HUDEP-2 (cell line): ENCODE measurements around the gene TTC12.
"Not testable (repeated sequence)": the region's sequence is repeated elsewhere in the genome, so short reads cannot be mapped to it uniquely, and the experiment has no call there.

Source experiments
- DNase-seq, 76 experiments: peaks; one replicate each; lab custom pipeline; 2025; ENCODE audit not compliant: unreplicated experiment in 76 of 76; lab: John Stamatoyannopoulos, UW

The TTC12 gene

DNA sequence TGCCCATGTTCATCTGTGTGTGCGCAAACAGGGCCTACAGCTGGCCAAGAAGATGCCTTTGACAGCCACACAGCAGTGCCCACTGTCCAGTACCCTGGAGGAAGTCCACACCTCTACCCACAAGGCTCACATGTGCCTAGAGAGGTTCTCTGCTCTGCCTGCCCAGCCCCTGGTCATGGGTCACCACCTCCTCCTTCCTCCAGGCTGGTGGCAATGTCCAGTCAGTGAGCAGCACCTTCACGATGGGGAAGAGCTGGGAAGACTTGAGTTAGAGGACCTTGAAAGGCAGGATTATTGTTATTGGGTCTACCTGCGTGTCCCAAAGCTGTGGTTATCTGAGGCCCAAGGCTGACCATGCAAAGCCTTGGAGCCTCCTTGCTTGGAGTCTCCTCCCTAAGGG, 28.4 kb upstream of the TTC12 start:
- DNase-seq: no peak

DNA sequence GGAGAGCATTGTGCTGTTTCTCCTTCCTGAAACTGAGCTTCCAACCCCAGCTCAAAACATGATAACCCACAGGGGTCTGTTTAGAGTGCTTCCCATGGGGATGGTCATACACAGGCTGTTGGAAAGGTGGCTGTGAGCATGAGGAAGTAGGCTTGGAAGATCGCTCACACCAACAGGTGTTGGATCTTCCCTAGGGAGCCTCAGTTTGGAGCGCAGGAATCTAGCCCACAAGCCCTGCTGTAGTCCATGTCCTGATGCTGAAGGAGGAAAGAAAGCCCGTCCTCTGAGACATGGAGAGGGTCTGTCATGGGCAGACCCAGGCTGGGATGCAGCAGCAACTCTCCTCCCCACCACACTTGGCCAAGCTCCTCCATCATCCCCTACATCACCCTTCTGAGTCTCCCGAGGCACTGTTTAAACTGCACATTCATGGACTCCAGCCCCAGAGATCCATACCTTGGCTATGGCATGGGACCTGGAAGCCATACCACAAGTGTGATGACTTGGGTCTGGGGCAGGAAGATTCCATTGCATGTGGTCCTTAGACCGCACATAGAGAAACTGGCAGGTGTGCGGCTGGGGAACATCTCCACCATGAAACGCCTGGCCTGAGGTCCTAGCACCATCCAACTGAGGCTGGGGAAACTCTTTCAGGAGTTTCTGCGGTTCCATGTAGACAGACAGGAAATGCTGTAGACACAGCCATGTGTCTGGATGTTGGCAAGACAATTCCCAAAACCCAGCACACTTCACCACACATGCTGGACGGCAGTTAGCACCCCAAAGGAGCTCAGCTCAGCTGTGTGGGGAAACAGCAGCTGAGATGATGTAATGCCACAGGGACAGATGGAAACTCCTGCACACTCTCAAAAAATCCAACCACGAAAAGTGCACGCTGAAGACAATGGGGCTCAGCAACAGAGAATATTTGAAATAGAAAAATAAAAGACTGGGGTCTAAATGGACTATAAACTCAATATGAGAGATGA, 27.6 kb upstream of the TTC12 start:
- DNase-seq: no peak

DNA sequence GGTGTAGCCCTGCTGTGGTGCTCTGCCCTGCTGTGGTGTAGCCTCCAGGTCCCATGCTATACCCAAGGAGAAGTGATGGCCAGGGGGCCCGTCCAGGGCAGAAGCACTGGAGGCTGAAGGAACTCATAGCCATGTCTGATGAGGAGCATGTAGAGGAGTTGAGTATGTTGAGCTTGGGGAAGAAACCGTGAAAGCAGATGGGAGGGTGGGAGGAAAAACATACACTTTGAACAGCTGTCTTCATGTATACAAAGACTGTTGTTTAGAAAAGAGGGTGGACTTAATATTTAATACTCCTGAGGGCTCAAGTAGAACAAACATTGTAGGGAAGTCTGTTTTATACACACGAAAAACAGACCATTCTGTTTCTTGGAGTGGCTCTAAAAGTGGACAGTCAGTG, 26.6 kb upstream of the TTC12 start:
- no peak for DNase-seq

- no peak for DNase-seq
Observed at GRCh38 chr11:113288286-113288863, 26.0 kb upstream of the TTC12 start.

DNA sequence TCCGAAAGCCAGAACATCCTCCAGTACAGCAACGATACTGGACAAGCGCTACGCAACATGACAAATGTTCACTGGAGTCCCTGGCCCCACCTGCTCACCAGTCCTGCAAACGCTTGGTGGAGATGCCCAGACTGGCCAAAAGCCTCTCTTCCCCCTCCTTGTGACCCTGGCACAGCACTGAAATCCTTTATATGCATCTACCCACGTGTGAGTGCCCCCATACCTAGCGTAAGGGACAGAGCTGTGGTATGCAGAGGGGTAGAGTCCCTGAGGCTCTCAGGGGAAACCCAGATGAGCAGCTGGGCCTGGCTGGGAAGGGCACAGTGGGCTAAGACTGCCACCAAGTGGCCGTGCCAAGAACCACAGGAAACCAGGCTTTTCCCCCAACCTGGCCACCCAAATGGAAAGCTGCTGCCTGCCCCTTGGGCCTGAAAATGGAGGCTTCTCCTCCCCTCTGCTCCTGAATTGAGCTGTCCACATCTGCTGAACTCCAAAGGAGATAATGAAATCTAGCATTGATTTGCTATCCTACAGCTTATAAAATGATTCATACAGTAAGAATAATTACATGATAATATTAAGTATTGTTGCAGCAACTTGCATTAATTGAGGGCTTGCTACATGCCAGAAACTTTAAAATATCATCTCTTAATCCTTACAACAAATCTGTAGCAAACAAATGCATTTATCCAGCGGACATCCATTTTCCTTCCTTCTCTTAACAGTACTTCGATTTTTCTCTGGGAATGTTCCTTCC, 24.8 kb upstream of the TTC12 start:
- peak in 36 of 76 experiments; percentile 1 to 64 (median 18) for DNase-seq

GRCh38 chr11:113293936-113294335, 20.4 kb upstream of the TTC12 start:
- no peak for DNase-seq

- no peak for DNase-seq
Observed at GRCh38 chr11:113295993-113296392, 18.4 kb upstream of the TTC12 start.

DNA sequence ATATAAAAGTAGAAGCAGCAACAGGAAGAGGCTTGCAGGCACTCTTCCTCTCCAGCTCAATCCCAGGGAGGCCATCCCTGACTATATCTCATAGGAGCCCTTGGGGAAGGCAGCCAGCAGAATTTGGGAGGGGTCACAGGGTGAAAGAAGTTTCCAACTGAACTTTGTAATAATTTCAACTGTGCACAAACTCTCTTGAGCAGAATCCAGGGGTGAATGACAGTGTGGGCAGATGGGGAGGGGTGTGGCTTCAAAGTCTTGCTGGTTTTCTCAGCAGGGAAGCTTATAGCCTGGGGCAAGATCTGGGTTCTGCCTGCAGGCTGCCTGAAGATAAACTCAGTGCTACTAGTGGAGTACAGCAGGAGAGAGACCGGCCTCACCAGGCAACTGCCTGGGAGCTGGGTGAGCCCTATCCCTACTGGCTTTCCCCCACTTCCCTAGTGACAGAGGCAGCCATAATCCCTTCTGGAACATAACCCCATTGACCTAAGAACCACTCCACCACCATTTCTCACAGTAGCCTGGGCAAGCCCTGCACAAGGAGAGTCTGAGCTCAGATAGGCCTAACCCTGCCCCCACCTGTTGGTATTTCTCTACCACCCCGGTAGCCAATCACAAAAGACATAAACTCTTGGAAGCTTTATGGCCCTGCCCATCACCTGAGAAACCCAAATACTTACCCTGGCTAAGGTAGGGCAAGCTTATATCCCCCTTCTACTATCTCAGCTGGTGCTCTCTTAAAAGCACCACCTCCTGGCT, 17.8 kb upstream of the TTC12 start:
- peak in 13 of 76 experiments; percentile 3 to 87 (median 72) for DNase-seq

- not testable (repeated sequence) for DNase-seq
Observed at GRCh38 chr11:113298496-113298895, 15.9 kb upstream of the TTC12 start.

DNA sequence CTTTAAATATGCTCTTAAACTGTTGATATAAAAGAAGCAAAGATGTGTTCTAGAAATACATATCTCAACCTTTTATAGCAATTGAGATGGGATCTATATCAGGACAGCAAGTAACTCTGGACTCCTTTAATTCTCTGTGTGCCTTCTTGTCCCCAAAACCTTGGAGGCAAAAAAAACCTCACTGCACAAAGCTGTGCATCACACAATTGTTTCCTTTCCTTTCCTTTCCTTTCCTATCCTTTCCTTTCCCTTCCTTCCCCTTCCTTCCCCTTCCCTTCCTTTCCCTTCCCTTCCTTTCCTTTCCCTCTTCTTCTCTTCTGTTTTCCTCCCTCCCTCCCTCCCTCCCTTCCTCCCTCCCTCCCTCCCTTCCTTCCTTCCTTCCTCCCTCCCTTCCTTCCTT, 9.5 kb upstream of the TTC12 start:
- DNase-seq: no peak

GRCh38 chr11:113305440-113306336, 8.7 kb upstream of the TTC12 start:
- DNase-seq: peak in 59 of 76 experiments; percentile 6 to 73 (median 38)

DNA sequence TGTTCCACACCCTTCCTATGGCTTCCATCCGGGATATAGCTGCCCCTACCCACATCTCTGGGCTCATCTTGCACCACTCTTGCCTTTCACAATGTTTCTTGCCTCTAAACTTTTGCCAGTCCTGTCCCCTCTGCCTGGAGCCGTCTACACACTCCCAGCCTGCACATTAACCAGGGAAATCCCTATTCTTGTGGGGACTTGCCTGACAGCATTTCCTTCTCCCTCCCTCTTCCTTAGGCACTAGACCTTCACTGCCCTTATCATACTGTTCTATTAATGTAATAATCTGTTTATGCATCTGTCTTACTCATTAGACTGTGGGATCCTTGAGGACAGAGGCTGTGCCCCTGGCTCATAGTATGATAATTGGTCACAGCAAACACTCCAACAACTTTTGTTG, 5.8 kb upstream of the TTC12 start:
- DNase-seq: no peak

GRCh38 chr11:113311536-113311935, 2.8 kb upstream of the TTC12 start:
- DNase-seq: no peak

DNA sequence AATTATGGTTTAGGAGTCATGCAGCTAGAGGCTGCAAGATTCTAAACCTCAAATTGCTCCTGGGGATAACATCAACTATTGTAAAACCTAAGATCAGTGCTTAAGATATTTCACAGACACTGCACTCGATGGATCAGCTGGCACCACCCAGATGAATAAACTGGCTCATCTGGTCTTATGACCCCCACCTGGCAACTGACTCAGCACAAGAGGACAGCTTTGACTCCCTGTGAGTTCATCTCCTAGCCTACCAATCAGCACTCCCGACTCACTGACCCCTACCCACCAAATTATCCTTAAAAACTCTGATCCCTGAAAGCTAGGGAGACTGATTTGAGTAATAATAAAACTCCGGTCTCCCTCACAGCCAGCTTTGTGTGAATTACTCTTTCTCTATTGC, 782 bp upstream of the TTC12 start:
- peak in 1 of 76 experiments; percentile 10 for DNase-seq

DNA sequence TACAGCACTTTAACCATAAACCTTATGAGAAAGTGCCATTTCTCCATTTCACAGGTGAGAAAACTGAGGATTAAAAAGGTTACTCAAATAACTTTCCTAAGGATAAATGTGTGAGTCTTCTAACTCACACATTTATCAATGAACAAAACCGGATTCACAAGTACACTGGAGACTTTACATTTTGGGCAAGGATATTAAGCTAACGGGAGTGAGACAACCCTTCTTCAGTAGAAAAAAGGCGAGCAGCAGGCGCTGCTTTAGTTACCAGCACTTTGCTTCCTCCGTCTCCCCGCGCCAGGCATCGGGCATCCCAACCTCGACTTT, 356 bp upstream of the TTC12 start:
- DNase-seq: no peak

DNA sequence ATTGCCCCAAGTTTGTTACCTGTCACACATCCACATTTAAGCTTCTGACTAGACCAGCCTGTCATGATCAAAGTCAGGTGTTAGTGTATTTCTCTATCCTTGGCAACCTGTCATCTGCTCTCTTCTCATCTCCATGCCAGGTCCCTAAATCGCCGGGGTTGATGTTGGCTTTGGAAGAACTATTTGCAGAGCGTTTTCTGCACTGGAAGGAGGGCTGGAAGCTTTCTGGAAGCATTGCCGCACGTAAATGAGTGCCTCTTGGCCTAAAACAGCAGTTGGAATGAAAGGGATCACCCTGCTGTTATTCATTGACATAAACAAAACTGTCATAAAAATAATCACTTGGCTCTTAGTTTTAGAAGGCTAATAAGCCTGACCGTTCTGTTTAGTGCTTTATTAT, 1.4 kb downstream of the TTC12 start:
- no peak for DNase-seq

DNA sequence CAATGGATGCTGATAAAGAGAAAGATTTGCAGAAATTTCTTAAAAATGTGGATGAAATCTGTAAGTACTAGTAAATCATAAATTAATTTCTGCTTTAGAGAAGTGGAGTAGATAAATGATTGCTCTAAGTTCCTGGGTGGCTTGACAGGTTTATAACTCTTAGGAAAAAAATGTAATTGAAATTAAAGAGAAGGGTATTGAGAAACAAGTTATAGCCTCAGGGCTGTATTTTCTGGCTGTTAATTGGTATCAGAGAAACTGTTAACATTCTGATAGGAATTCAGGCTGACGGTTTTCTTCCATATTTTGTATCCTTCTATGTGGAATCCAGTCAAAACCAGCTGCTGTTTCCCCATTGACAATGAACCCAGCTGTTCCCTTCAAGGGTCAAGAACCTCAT, 1.9 kb downstream of the TTC12 start:
- DNase-seq: no peak

DNA sequence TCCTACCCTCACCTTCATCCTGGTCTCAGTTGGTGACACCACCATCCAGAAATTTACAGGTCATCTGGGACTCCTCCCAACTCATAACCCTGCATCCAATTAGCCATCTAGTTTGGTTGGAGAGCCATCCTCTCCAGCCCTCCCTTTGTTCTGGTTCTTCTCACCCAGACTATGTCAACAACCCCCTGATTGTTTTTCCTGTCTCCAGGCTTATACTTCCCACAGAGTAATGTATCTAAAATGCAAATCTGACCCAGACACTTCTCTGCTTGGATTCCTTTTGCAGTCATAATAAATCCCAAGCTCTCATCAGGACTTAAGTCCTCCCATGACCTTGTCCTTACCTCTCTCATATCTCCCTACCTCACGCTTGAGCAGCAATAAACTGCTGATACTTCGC, 3.0 kb downstream of the TTC12 start:
- DNase-seq: no peak

DNA sequence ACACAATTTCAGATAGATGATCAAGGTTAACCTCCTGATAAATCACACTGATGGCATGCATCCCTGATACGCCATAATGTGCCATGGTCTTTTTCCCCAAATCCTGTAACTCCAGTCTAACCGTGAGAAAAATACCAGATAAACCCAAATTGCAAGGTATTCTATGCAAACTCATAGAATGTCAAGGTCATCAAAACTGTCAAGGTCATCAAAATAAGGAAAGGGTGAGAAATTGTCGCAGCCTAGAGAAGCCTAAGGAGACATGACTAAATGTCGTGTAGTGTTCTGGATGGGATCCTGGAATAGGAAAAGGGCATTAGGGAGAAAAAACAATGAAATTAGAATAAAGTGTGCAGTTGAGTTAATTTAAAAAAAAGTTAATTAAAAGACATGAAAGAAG, 4.7 kb downstream of the TTC12 start:
- no peak for DNase-seq

DNA sequence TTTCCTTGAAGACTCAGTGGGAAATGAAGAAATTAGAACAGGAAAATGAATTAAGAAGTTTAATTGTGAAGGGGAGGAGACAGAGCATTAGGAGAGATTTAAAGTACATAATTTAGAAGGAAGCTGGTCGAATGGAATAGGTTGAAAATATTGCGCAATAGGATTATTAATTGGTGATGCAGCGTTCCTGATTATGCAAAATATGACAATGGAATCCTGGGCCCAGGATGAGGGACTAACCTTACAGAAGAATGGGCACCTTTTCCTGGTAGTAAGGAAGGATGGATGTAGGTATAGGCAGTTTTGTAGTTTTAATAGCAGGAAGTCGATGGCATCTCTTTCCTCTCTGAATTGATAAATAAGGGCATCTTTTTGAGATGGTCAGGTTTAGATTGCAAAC, 7.8 kb downstream of the TTC12 start:
- DNase-seq: no peak
